Caco-2 (cell line): ENCODE results near the gene FERD3L. TPM values are rescaled to one million over a fixed set of nuclear protein-coding genes. Genes with fewer than 3 reads are reported as not detected.

Source experiments
- BruUV-seq: library from RNA; stranded (reverse); fragments of 400-500 nt; replicated peaks from 2 replicates; lab custom pipeline; 2021; lab: Mats Ljungman, UMichigan
- CTCF ChIA-PET: fragments of 300-600 bp; sonication (Branson Sonifier 250); formaldehyde crosslinking; loops from one replicate; lab custom pipeline; 2022; ENCODE audit warnings: antibody characterized with exemption; lab: Charles Lee
- POLR2A ChIA-PET: fragments of 300-600 bp; sonication (Branson Sonifier 250); formaldehyde crosslinking; loops from one replicate; lab custom pipeline; 2022; ENCODE audit warnings: antibody characterized with exemption; lab: Charles Lee
- DNase-seq, 2 experiments: peaks; one replicate each; pipeline versions ENCODE4 v3.0.0 to v3.0.0-alpha.2; 2020 to 2022
- H3K27me3 ChIP-seq: replicated peaks from 2 replicates; pipeline ENCODE4 v1.6.0; 2011; ENCODE audit warnings: low read length; ENCODE audit not compliant: control insufficient read depth, insufficient read depth
- H3K36me3 ChIP-seq: 2 replicates; pipeline ENCODE4 v1.5.1; 2011; ENCODE audit warnings: low read length; ENCODE audit not compliant: control insufficient read depth, insufficient read depth
- H3K4me1 ChIP-seq: fragments of 250-450 bp; sonication (Bioruptor Pico); 2 replicates; pipeline ENCODE4 v1.5.1; 2020; ENCODE audit warnings: mild to moderate bottlenecking
- H3K4me3 ChIP-seq: 2 replicates; pipeline ENCODE4 v1.5.1; 2011; ENCODE audit warnings: low read depth, mild to moderate bottlenecking, control low read depth, low read length
- H3K9me3 ChIP-seq: fragments of 250-450 bp; sonication (Bioruptor Pico); 2 replicates; pipeline ENCODE4 v1.5.1; 2020; ENCODE audit warnings: mild to moderate bottlenecking, moderate library complexity
- H3K27ac Mint-ChIP-seq: one replicate; pipeline ENCODE4 v1.8.0; 2022; ENCODE audit warnings: mixed read lengths; ENCODE audit not compliant: unreplicated experiment
- H3K27me3 Mint-ChIP-seq: one replicate; pipeline ENCODE4 v1.8.0; 2022; ENCODE audit warnings: mixed read lengths; ENCODE audit not compliant: insufficient read depth, unreplicated experiment
- H3K36me3 Mint-ChIP-seq: one replicate; pipeline ENCODE4 v1.8.0; 2022; ENCODE audit warnings: mild to moderate bottlenecking, mixed read lengths; ENCODE audit not compliant: insufficient read depth, unreplicated experiment
- H3K4me1 Mint-ChIP-seq: one replicate; pipeline ENCODE4 v1.8.0; 2022; ENCODE audit warnings: low read depth, mixed read lengths; ENCODE audit not compliant: unreplicated experiment
- H3K4me3 Mint-ChIP-seq: one replicate; pipeline ENCODE4 v1.8.0; 2022; ENCODE audit warnings: mild to moderate bottlenecking, moderate library complexity, mixed read lengths; ENCODE audit not compliant: unreplicated experiment
- H3K9me3 Mint-ChIP-seq: one replicate; pipeline ENCODE4 v1.8.0; 2022; ENCODE audit warnings: mixed read lengths; ENCODE audit not compliant: unreplicated experiment
- intact Hi-C: fragments of 100-400 bp; cut with micrococcal nuclease; formaldehyde crosslinking; loops from one replicate; pipeline ENCODE4 v1.10.0; 2022; ENCODE audit not compliant: unreplicated experiment
- total RNA-seq: library from RNA; stranded (reverse); gene quantifications from 2 replicates; pipeline ENCODE4 v1.2.3, GENCODE V29; 2022
- TF ChIP-seq, protein P1 (sequence below), 2 experiments: fragments of 200-600 bp in 1 of 2; IDR thresholded peaks; 1 replicate in 1 of 2; 2 replicates in 1 of 2; pipeline versions ENCODE4 v1.5.1 to v1.8.0; 2011 to 2022; ENCODE audit warnings: antibody characterized with exemption in 1 of 2, control low read depth in 1 of 2, inconsistent platforms in 1 of 2, low read depth in 1 of 2, low read length in 1 of 2, mild to moderate bottlenecking in 1 of 2, moderate library complexity in 1 of 2; ENCODE audit not compliant: insufficient read depth in 1 of 2, severe bottlenecking in 1 of 2, unreplicated experiment in 1 of 2

The FERD3L gene
- total RNA-seq, 1 experiment from 2014 or later: not detected

DNA sequence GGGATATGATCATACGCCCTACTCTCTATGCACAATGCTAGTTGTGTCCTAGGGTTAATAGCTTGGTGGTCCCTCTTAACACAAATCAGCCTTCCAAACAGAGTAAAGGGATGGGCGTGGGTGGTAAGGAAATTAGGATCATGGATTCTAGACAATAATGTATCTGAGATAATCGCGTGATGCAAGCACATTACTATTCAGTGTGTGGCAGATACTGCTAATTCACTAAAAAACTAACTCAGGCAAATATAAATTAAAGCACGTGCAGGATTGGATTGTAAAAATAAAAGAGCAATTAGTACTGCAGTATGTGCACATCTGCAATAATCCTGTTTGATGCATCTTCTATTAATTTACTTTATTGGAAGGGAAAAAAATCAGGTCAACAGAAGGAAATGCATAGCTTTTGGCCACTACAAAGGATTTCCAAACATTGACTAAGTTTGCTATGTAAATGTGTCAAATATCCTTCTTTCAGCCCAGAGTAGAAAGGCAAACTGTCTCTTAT is 49.8 kb downstream of the FERD3L start:
- BruUV-seq: no TSS peak
- ChIA-PET POLR2A (no interaction called here), CTCF (no interaction called here)
- Histone ChIP-seq H3K4me3 (no peak overlapping the region), H3K9me3 (no peaks in the 10 kb centered on the region), H3K36me3 (no peaks in the 10 kb centered on the region), H3K4me1 (no peaks in the 10 kb centered on the region), H3K27me3 (no peaks in the 10 kb centered on the region)
- Mint-ChIP-seq H3K36me3 (no peaks in the 10 kb centered on the region), H3K9me3 (no peaks in the 10 kb centered on the region), H3K4me3 (no peak overlapping the region), H3K4me1 (no peaks in the 10 kb centered on the region), H3K27me3 (peaks cover 4% of the 10 kb centered on the region), H3K27ac (no peak overlapping the region)
- no peak for DNase-seq
- intact Hi-C loops: no loop called here
- TF ChIP-seq, protein P1, sequence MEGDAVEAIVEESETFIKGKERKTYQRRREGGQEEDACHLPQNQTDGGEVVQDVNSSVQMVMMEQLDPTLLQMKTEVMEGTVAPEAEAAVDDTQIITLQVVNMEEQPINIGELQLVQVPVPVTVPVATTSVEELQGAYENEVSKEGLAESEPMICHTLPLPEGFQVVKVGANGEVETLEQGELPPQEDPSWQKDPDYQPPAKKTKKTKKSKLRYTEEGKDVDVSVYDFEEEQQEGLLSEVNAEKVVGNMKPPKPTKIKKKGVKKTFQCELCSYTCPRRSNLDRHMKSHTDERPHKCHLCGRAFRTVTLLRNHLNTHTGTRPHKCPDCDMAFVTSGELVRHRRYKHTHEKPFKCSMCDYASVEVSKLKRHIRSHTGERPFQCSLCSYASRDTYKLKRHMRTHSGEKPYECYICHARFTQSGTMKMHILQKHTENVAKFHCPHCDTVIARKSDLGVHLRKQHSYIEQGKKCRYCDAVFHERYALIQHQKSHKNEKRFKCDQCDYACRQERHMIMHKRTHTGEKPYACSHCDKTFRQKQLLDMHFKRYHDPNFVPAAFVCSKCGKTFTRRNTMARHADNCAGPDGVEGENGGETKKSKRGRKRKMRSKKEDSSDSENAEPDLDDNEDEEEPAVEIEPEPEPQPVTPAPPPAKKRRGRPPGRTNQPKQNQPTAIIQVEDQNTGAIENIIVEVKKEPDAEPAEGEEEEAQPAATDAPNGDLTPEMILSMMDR (IDR thresholded peaks at IDR 0.05; ENCODE audit: insufficient read depth in 1 of 2, low read depth in 1 of 2, low read length in 1 of 2, severe bottlenecking in 1 of 2, unreplicated experiment in 1 of 2): no peak

Other genes starting within 250 kb of the FERD3L start
- gene TWIST1, start 27.8 kb downstream of the FERD3L start, total RNA-seq: not detected in 2 replicates